A204.1 (cell line): ENCODE measurements around the gene AGRN.
"Not testable (repeated sequence)": the region's sequence is repeated elsewhere in the genome, so short reads cannot be mapped to it uniquely, and the experiment has no call there.

ENCODE experiments used
- FAIRE-seq: peaks from 2 replicates; lab custom pipeline; 2012; peaks lifted over from hg19 to GRCh38; lab: Jason Lieb, UNC

AGRN gene

DNA sequence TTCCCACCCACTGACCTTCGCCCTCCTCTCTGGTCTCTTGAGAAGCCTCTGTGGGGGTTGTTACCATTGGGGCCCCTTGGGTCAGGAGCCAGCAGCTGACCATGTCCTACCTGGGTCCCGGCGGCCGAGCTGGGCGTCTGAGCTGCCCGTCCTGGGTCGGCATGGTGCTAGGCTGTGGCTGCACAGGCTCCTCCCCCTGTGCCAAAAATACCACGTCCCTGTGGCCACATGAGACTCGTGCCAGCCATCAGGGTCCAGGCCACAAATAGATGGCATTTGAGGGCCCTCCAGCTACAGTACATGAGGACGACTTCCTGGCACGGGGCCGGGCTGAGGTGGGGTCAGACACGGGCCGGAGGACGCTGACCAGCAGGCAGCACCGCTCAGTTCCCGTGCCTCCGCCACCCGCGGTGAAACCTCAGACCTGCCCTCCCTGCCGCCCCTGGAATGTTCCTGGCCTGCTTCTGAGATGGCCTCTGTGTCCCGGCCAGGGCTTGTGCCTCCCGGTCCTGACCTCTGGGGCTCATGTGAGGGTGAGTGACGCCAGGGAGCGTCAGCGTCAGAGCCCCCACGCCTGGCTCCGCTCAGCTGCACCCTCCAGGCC lies 37.9 kb upstream of the AGRN start, which contains the start of gene PERM1:
Gene PERM1, minus strand, starts transcription at position 139 of the 604 bp plus-strand sequence. CDS start 1,064 bp downstream, outside the sequence.
- no peak for FAIRE-seq

DNA sequence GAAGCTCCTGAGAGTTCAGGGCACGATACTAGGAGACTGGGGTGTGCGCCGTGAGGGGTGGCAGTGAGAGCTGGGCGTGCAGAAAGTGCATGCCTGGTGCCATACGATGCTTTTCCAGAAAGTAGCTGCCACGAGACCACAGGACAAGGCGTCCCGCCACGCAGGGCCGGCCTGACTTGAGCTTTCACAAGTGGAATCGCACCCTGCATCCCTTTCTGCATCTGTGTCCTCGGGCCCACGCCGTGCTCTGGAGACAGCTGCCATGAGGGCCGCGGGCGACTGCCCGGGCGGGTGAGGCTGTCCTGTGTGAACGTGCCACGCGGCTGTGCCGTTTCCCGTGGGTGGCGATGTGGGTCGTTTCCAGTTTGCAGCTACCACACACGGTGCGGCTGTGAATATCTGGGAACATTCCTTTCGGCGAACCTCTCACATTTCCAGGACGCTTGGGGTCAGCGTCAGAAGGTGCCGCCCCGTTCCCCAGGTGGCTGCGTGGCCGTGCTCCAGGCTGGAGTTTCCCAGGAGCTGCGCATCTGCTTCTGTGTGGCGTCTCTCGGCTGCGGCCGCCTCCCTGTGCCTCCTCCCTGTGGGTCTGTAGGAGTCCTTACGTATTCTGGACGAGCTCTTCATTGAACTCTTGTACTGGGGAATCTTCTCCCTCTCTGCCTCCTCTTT lies 37.0 kb upstream of the AGRN start:
- FAIRE-seq, result no peak

DNA sequence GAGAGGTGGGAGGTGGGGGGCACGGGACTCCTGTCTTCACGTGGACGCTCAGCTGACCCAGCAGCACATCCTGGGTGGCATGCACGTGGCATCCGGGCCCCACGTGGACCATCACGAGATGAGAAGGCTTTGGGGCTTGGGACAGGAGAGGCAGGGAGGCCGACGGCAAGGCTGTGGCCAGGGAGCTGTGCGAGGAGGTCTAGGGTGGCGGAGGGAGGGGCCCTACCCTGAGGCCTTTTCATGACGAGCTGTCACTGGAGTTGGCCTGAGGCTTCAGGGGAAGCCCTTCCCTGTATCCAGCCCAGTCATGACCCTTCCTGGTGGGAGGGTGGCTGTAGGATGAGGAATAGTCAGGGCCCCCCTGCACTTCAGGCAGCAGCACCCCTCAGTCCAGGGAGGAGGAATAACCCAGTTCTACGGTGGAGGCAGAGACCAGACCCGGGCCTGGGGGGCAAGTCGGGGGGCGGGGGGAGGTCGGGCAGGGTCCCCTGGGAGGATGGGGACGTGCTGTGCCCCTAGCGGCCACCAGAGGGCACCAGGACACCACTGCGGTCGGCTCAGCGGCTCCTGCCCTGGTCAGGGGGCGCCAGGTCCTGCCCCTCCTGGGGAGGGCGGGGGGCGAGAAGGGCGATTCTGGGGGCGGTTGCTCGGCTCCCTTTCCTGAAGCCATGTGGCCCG lies 36.0 kb upstream of the AGRN start:
- no peak for FAIRE-seq

GRCh38 chr1:984476-984814 lies 35.5 kb upstream of the AGRN start:
- FAIRE-seq, result no peak

- no peak for FAIRE-seq
Observed at GRCh38 chr1:985126-985525, 34.8 kb upstream of the AGRN start.

- FAIRE-seq, result peak; percentile 27
Observed at GRCh38 chr1:988061-988460, 31.9 kb upstream of the AGRN start.

DNA sequence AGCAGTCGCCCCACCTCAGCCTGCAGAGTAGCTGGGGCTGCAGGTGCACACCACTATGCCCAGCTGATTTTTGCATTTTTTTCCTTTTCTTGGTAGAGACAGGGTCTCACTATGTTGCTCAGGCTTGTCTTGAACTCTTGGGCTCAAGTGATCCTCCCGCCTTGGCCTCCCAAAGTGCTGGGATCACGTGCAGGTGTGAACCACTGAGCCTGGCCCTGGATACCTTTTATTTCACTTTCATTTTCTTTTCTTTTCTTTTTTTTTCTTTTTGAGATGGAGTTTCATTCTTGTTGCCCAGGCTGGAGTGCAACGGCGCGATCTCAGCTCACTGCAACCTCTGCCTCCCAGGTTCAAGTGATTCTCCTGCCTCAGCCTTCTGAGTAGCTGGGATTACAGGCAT lies 28.6 kb upstream of the AGRN start:
- FAIRE-seq, result not testable (repeated sequence)

DNA sequence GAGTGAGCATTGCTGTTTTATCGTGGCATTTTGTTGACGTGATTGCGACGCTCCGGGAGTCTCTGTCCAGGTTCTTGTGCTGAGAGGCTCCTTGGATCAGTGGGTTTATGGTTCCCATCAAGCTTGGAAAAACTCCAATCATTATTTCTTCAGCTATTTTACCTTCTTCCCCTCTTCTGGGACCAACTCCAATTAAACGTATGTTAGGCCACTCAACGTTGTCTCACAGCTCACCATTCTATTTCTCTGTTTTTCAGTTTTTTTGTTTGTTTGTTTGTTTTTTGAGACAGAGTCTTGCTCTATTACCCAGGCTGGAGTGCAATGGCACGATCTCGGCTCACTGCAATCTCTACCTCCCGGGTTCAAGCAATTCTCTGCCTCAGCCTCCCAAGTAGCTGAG lies 28.0 kb upstream of the AGRN start:
- FAIRE-seq, result no peak

DNA sequence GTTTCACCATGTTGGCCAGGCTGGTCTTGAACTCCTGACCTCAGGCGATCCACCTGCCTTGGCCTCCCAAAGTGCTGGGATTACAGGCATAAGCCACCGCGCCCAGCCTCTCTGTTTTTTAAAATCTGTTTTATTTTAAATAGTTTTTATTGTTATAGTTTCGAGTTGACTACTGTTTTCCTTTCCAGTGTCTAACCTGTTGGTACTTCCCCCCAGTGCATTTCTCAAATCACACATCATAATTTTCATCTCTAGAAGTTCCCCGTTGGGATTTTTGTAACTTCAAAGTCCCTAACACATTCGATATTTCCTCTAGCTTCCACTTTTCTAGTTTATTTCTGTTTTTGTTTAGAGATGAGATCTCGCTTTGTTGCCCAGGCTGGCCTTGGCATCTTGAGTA lies 27.6 kb upstream of the AGRN start:
- no peak for FAIRE-seq

- FAIRE-seq, result no peak
Observed at GRCh38 chr1:993379-993995, 26.4 kb upstream of the AGRN start.

DNA sequence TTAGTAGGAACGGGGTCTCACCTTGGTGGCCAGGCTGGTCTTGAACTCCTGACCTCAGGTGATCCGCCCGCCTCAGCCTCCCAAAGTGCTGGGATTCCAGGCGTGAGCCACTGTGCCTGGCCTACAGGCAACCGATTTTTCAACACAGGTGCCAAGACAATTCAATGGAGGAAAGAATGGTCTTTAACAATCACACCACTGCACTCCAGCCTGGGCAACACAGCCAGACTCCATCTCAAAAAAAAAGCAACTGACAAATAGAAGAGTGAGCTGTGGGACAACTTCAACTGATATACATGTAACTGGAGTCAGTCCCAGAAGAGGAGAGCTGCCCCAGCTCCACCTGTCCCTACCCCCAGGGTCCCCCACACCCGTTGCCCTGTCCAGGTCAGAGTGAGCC lies 25.4 kb upstream of the AGRN start:
- not testable (repeated sequence) for FAIRE-seq

DNA sequence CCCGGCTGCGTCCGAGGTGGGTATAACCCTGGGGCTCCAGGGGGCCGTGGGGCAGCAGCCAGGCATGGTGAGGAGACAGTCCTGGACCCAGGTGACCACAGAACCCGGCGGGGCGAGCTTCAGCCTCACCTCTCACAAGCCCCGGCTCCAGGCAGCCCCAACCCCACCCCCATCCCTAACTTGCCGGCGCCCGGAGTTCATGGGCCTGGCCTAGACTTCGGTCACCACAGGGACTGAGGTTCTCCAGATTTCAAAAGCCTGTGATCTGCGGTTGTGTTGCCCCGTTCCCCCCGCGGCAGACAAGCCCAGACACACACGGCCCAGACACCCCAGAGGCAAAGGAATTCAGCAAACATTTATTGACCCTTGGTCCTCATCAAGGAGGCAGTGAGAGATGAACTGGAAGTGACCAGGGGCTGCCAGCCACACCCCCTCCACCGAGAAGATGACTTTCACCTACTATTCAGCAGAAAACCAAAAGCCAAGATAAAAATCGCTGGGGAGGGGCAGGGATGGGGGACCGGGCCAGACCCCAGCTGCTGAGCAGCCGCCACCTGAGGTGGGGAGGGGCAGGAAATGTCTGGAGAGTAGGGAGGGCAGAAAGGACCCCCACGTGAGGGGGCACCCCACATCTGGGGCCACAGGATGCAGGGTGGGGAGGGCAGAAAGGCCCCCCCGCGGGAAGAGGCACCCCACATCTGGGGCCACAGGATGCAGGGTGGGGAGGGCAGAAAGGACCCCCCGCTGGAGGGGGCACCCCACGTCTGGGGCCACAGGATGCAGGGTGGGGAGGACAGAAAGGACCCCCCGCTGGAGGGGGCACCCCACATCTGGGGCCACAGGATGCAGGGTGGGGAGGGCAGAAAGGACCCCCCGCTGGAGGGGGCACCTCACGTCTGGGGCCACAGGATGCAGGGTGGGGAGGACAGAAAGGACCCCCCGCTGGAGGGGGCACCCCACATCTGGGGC lies 24.0 kb upstream of the AGRN start:
- no peak for FAIRE-seq

GRCh38 chr1:996851-997712 lies 22.8 kb upstream of the AGRN start:
- no peak for FAIRE-seq

- no peak for FAIRE-seq
Observed at GRCh38 chr1:997713-997992, 22.3 kb upstream of the AGRN start.

DNA sequence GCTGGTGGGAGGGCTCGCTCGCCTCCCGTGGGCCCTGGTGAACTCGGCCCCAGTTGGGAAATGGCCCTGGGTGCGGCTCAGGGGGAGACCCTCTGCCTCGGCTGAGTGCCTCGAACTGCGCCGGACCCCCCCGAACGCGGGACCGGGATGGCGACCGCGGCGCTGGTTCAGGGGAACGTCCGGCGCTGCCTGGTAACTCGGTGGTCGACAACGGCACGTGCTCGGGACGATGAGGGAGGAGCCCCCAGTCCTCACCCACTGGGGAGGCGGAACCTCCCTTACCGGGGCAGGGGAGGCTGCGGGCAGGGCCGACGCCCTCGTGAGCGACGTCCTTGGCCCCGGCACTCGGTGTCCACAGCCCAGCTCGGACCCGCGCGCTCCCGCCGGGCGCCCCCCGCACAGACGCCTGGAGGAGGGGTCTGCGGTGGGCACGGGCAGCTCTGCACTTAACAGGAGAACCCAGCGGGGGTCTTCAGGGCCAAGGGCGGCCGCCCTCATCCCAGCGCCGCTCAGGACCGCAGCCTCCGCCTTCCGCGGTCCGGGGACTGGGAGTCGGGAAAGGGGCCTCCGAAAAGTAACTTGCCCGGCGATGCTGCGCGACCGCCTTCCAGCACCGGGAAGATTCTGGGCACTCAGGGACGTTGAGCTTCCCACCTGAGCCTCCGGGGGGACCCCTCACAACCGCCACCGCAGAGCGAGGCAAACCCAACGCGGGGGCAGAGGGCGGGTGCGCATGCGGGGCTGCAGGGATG lies 21.8 kb upstream of the AGRN start:
- no peak for FAIRE-seq

DNA sequence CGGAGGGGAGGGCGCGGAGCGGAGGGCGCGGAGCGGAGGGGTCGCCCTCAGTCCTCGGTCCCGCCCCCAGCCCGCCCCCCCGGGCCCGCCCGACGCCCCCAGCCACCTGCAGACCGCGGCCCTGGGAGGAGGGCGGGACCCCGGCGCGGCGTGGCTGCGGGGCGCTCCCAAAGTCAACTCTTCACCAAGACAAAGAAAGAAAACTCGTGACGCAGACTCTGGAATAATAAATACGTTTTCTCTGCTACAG lies 21.2 kb upstream of the AGRN start:
- no peak for FAIRE-seq

DNA sequence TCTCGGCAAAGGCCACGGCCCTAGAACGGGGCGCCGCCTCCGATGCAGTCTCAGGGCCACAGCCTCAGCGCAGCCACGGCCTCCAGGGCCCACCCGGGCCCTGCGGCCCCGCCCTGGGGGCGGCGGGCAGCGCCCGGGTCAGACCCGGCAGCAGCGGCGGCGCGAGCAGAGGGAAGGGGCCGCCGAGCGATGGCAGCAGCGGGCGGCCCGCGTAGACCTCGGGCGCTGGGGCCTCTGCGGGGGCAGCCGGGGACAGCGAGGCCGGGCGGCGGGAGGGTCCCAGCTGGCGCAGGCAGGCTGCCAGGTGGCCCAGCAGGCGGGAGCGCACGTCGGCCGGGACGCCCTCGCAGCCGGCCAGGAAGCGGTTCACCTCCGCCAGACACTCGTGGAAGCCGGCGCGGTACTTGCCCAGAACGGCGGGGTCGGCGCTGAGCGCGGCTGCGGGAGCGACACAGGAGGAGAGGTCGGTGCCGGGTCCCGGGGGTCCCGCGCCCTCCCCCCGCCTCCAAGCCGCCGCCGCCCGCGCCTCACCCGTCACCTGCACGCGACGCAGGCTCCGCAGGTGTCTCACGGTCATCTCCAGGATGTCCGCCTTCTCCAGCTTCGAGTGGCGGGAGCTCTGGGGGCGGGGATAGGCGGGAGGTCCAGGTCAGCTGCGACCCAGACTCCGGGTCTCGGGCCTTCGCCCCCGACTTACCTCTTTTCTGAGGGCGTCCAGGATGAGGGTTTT lies 20.8 kb upstream of the AGRN start:
- FAIRE-seq, result no peak

DNA sequence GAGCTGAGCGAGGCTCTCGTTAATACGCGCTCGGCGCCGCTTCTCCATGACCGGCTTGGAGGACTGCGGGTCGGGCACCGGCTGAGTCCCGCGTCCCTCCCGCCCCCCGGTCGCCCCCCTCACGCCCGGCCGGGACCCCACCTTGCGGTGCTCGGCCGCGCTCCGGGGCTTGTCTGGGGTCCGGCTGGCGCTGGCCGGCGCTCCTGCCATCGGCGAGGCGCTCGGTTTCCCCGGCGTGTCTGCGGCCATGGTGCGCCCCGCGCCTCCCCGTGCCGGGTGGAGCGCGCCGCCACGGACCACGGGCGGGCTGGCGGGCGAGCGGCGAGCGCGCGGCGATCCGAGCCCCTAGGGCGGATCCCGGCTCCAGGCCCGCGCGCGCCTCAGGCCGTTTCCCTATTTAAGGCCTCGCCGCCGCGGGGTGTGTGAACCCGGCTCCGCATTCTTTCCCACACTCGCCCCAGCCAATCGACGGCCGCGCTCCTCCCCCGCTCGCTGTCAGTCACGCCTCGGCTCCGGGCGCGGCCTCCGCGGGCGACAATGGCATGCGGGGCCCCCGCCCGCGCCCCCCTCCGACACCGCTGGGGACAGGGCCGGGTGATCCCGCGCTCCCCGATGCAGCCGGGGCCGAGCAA lies 20.1 kb upstream of the AGRN start, which contains the start of gene HES4:
Gene HES4, minus strand, starts transcription at position 373 of the 632 bp plus-strand sequence. Its CDS starts 124 bp downstream, at position 249.
- FAIRE-seq, result no peak

- FAIRE-seq, result no peak
Observed at GRCh38 chr1:1000357-1001056, 19.4 kb upstream of the AGRN start.
